D341Med (cell line): ENCODE data around the gene SMYD5.
"Not testable (repeated sequence)": the region's sequence is repeated elsewhere in the genome, so short reads cannot be mapped to it uniquely, and the experiment has no call there.

Experiments used
- DNase-seq: peaks from one replicate; pipeline ENCODE4 v3.0.0; 2012; ENCODE audit warnings: low spot score

SMYD5 gene

GRCh38 chr2:73214120-73215035, at the start of gene SMYD5:
Gene SMYD5, plus strand, starts transcription at chr2:73214245. Its CDS starts 22 bp downstream, at chr2:73214267.
- peak; percentile 89 for DNase-seq

DNA sequence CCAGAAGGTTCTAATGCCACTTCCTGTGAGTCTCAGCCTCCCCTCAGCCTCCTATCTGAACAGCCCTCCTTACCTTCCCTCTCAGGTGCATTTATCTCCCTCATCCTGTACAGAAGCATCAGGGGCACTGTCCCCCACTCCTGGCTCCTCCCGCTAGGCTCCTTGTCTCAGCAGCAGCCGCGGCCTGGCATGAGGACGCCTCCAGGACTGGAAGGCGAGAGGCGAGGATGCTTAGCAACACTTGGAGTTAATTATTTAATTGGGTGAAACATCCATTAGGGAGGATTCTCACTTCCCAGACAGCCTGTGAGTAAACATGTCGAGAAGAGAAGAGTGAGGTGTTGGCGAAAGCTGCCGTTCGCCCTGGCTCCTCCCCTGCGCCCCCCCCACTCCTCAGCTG, 48.1 kb upstream of the SMYD5 start:
- DNase-seq, result not testable (repeated sequence)

GRCh38 chr2:73166813-73167212, 47.2 kb upstream of the SMYD5 start:
- DNase-seq, result not testable (repeated sequence)

DNA sequence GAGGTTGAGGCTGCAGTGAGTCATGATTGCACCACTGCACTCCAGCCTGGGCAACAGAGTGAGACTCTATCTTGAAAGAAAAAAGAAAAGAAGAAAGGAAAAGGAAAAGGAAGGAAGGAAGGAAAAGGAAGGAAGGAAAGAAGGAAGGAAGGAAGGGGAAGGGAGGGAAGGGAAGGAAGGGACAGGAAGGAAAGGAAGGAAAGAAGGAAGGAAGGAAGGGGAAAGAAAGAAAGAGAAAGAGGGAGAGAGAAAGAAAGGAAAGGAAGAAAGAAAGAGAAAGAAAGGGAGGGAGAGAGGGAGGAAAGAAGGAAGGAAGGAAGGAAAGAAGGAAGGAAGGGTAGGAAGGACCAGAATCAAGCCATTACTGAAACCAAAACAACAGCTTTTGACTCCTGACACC, 45.7 kb upstream of the SMYD5 start:
- not testable (repeated sequence) for DNase-seq

- not testable (repeated sequence) for DNase-seq
Measured at GRCh38 chr2:73170341-73170740, 43.7 kb upstream of the SMYD5 start.

- DNase-seq, result no peak
Measured at GRCh38 chr2:73172963-73173362, 41.1 kb upstream of the SMYD5 start.

- no peak for DNase-seq
Measured at GRCh38 chr2:73173781-73174180, 40.3 kb upstream of the SMYD5 start.

- no peak for DNase-seq
Measured at GRCh38 chr2:73174244-73174643, 39.8 kb upstream of the SMYD5 start.

GRCh38 chr2:73174941-73175662, 38.9 kb upstream of the SMYD5 start:
- no peak for DNase-seq

GRCh38 chr2:73175663-73176204, 38.3 kb upstream of the SMYD5 start:
- DNase-seq, result peak; percentile 84

GRCh38 chr2:73176205-73176880, 37.7 kb upstream of the SMYD5 start:
- peak; percentile 39 for DNase-seq

- DNase-seq, result peak; percentile 95
Measured at GRCh38 chr2:73176881-73177644, 37.0 kb upstream of the SMYD5 start.

DNA sequence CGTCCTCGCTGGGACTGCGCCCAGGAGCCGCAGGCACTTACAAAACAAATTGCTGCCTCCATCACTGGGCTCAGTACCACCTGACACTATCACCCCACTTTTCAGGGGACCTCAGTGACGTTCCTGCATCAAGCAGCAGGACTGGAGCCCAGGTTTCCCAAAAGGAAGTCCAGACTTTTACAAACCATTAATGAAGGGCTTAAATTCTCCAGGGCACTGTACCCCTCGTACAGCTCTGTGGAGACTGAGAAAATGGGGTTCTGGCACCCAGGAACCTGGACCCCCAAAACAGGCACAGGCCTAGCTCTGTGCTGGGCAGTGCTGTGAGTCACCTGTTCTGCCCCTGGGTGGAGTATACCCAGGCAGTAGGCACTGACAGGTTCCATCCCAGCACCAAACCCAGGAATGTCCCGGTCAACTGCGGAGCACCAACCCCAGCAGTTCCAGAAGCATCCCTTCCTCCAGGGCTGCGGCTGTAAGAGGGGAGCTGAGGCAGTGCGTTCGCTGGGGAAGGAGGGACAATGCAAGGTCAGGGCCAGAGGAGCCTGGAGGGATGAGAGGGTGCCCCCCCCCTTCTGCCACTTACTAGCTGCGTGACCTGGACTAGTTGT, 36.3 kb upstream of the SMYD5 start:
- no peak for DNase-seq

DNA sequence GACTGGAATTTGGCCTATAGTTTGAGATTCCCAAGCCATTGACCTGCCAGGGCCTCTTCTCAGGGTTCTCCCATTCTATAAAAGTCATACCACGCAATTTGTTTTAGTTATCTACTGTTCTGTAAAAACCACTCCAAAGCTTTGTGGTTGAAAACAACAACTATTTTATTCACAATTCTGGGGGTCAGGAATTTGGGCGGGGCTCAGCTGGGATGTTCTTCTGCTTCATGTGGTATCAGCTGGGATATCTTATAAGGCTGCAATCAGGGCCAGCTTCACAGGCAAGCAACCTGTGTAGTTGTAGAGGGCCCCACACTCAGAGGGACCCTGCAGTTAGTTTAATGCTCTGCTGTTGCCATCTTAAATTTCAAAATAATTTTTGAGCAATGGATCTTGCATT, 28.1 kb upstream of the SMYD5 start:
- DNase-seq, result no peak

DNA sequence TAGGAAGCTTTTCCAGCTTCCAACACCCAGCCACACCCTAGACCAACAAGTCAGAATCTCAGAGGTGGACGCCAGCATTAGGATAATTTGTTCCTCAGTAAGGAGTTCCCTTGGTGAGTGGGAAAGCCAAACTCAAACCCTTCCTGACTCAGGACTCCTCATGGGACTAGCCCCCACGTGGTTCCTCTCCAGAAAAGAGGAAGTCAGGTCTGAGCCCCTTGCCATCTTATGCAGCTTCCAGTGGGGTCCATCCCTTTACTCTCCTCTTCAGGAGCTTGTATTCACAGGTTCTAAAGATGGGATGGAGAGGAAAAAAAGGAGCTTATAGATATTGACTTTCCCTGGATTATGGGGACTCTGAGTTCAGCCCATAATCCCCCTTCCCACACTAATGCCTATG, 26.5 kb upstream of the SMYD5 start:
- no peak for DNase-seq

- no peak for DNase-seq
Measured at GRCh38 chr2:73197579-73197978, 16.5 kb upstream of the SMYD5 start.

DNA sequence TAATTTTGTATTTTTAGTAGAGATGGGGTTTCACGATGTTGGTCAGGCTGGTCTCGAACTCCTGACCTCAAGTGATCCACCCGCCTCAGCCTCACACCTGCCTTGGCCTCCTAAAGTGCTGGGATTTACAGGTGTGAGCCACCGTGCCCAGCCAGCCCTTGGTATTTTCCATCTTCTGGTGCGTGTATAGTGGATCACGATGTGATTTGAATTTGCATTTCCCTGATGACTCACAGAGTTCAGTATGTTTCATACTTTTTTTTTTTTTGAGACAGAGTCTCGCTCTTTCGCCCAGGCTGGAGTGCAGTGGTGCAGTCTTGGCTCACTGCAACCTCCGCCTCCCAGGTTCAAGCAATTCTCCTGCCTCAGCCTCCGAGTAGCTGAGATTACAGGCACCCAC, 13.8 kb upstream of the SMYD5 start:
- DNase-seq, result not testable (repeated sequence)

DNA sequence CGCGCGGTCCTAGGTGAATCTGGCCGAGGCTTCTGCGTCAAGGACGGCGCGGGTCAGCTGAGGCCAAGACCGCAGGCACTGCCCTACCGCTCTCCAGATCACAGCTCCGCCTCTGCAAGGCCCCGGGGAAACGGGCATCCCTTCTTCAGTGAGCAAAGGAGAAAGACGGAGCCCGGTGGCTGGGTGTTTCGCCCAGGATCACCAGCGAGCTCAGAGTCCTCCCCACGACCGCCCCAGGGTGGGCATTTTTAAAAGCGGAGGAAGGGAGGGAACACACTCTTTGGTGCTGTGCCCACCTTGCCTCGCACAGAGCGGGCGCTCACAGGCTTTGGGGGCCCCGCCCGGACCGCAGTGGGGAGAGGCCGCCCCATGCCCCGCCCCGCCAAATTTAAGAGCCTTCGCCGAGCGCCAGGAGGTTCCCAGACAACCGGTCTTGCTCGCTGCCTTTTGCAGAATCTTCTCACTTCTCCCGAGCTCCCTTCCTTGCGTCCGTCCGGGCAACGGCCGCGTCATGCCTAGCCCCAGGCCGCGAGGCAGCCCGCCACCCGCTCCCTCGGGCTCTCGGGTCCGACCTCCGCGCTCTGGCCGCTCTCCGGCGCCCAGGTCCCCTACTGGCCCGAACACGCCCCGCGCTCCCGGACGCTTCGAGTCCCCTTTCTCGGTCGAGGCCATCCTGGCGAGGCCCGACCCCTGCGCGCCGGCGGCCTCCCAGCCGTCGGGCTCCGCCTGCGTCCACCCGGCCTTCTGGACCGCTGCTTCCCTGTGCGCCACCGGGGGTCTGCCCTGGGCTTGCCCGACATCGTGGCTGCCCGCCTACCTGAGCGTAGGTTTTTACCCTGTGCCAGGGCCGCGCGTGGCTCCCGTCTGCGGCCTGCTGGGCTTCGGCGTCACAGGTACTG, 11.6 kb upstream of the SMYD5 start, which contains the start of gene NOTO:
NOTO (plus strand) TSS at position 419 of the 899 bp plus-strand sequence; CDS start at position 512, 93 bp downstream.
- no peak for DNase-seq

DNA sequence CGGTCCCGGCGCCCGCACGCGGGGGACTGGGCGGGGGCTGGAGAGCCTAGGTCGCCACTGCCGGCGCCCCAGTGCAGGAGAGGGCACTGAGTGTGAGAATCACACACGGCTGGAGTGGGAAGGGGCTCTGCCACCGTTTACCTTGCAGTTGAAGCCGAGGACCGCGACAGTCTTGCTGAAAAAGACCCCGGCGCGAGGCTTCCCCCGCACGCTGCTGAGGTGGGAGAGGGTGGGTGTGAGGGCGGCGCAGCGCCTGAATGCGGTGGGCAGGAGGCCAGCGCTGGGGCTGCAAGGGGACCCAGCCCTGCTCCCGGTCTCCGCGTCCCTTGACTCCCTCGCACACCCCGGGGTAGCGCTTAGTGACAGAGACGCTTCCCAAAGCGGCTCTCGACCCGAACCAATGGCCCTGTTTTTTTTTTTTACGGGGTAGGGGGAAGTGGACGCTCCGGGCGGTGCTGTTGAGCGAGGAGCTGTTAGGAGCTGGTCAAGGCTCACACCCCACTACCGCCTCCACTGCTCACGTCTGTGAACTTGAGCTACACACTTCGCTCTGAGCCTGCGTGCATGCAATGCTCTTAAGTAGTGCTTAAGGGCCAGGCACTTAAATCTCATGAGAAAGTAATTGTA, 10.9 kb upstream of the SMYD5 start:
- DNase-seq, result no peak
